Caco-2 (cell line): Measurements from ENCODE around the gene TBC1D8. TPM values are rescaled to one million over a fixed set of nuclear protein-coding genes. Genes with fewer than 3 reads are reported as not detected.

ENCODE experiments used
- BruUV-seq: library from RNA; stranded (reverse); fragments of 400-500 nt; replicated peaks from 2 replicates; lab custom pipeline; 2021; lab: Mats Ljungman, UMichigan
- CTCF ChIA-PET: fragments of 300-600 bp; sonication (Branson Sonifier 250); formaldehyde crosslinking; loops from one replicate; lab custom pipeline; 2022; ENCODE audit warnings: antibody characterized with exemption; lab: Charles Lee
- POLR2A ChIA-PET: fragments of 300-600 bp; sonication (Branson Sonifier 250); formaldehyde crosslinking; loops from one replicate; lab custom pipeline; 2022; ENCODE audit warnings: antibody characterized with exemption; lab: Charles Lee
- DNase-seq, 2 experiments: peaks; one replicate each; pipeline versions ENCODE4 v3.0.0 to v3.0.0-alpha.2; 2020 to 2022
- H3K27me3 ChIP-seq: replicated peaks from 2 replicates; pipeline ENCODE4 v1.6.0; 2011; ENCODE audit warnings: low read length; ENCODE audit not compliant: control insufficient read depth, insufficient read depth
- H3K36me3 ChIP-seq: 2 replicates; pipeline ENCODE4 v1.5.1; 2011; ENCODE audit warnings: low read length; ENCODE audit not compliant: control insufficient read depth, insufficient read depth
- H3K4me1 ChIP-seq: fragments of 250-450 bp; sonication (Bioruptor Pico); 2 replicates; pipeline ENCODE4 v1.5.1; 2020; ENCODE audit warnings: mild to moderate bottlenecking
- H3K4me3 ChIP-seq: 2 replicates; pipeline ENCODE4 v1.5.1; 2011; ENCODE audit warnings: low read depth, mild to moderate bottlenecking, control low read depth, low read length
- H3K9me3 ChIP-seq: fragments of 250-450 bp; sonication (Bioruptor Pico); 2 replicates; pipeline ENCODE4 v1.5.1; 2020; ENCODE audit warnings: mild to moderate bottlenecking, moderate library complexity
- H3K27ac Mint-ChIP-seq: one replicate; pipeline ENCODE4 v1.8.0; 2022; ENCODE audit warnings: mixed read lengths; ENCODE audit not compliant: unreplicated experiment
- H3K27me3 Mint-ChIP-seq: one replicate; pipeline ENCODE4 v1.8.0; 2022; ENCODE audit warnings: mixed read lengths; ENCODE audit not compliant: insufficient read depth, unreplicated experiment
- H3K36me3 Mint-ChIP-seq: one replicate; pipeline ENCODE4 v1.8.0; 2022; ENCODE audit warnings: mild to moderate bottlenecking, mixed read lengths; ENCODE audit not compliant: insufficient read depth, unreplicated experiment
- H3K4me1 Mint-ChIP-seq: one replicate; pipeline ENCODE4 v1.8.0; 2022; ENCODE audit warnings: low read depth, mixed read lengths; ENCODE audit not compliant: unreplicated experiment
- H3K4me3 Mint-ChIP-seq: one replicate; pipeline ENCODE4 v1.8.0; 2022; ENCODE audit warnings: mild to moderate bottlenecking, moderate library complexity, mixed read lengths; ENCODE audit not compliant: unreplicated experiment
- H3K9me3 Mint-ChIP-seq: one replicate; pipeline ENCODE4 v1.8.0; 2022; ENCODE audit warnings: mixed read lengths; ENCODE audit not compliant: unreplicated experiment
- CTCF ChIP-seq, 2 experiments: fragments of 200-600 bp in 1 of 2; IDR thresholded peaks; 1 replicate in 1 of 2; 2 replicates in 1 of 2; pipeline versions ENCODE4 v1.5.1 to v1.8.0; 2011 to 2022; ENCODE audit warnings: antibody characterized with exemption in 1 of 2, control low read depth in 1 of 2, inconsistent platforms in 1 of 2, low read depth in 1 of 2, low read length in 1 of 2, mild to moderate bottlenecking in 1 of 2, moderate library complexity in 1 of 2; ENCODE audit not compliant: insufficient read depth in 1 of 2, severe bottlenecking in 1 of 2, unreplicated experiment in 1 of 2
- intact Hi-C: fragments of 100-400 bp; cut with micrococcal nuclease; formaldehyde crosslinking; loops from one replicate; pipeline ENCODE4 v1.10.0; 2022; ENCODE audit not compliant: unreplicated experiment
- total RNA-seq: library from RNA; stranded (reverse); gene quantifications from 2 replicates; pipeline ENCODE4 v1.2.3, GENCODE V29; 2022

TBC1D8 gene
- total RNA-seq, 1 experiment from 2014 or later: 29.5 TPM

GRCh38 chr2:100997509-100998234 is 153.5 kb downstream of the TBC1D8 start:
- no peak for DNase-seq
- no peaks in the 10 kb centered on the region for H3K27me3 ChIP-seq
- H3K4me3 ChIP-seq: no peak overlapping the region
- H3K4me1 Mint-ChIP-seq: no peaks in the 10 kb centered on the region
- no peaks in the 10 kb centered on the region for H3K9me3 Mint-ChIP-seq
- no peaks in the 10 kb centered on the region for H3K4me1 ChIP-seq
- ChIA-PET CTCF (no interaction called here), POLR2A (no interaction called here)
- 0 out of 2 replicates have a peak, but pooled peaks cover 2% of the 10 kb centered on the region for H3K36me3 ChIP-seq
- no peaks in the 10 kb centered on the region for H3K27me3 Mint-ChIP-seq
- no peaks in the 10 kb centered on the region for H3K9me3 ChIP-seq
- H3K4me3 Mint-ChIP-seq: no peak overlapping the region
- H3K27ac Mint-ChIP-seq: no peak overlapping the region
- no TSS peak for BruUV-seq
- peaks cover 10% of the 10 kb centered on the region for H3K36me3 Mint-ChIP-seq
- intact Hi-C loops: no loop called here
- TF ChIP-seq CTCF (IDR thresholded peaks at IDR 0.05; ENCODE audit: insufficient read depth in 1 of 2, low read depth in 1 of 2, low read length in 1 of 2, severe bottlenecking in 1 of 2, unreplicated experiment in 1 of 2): no peak

GRCh38 chr2:100995309-100996075 is 155.7 kb downstream of the TBC1D8 start:
- Histone ChIP-seq H3K4me3 (no peak overlapping the region), H3K36me3 (no peaks in the 10 kb centered on the region), H3K9me3 (no peaks in the 10 kb centered on the region), H3K4me1 (no peaks in the 10 kb centered on the region), H3K27me3 (no peaks in the 10 kb centered on the region)
- ChIA-PET CTCF (no interaction called here), POLR2A (interaction anchor here (0.6 kb wide), 1 partner anchor 158 kb away, joined by 4 read pairs; no protein-coding TSS in a partner anchor)
- intact Hi-C loops: no loop called here
- Mint-ChIP-seq H3K4me3 (no peak overlapping the region), H3K36me3 (no peaks in the 10 kb centered on the region), H3K4me1 (no peaks in the 10 kb centered on the region), H3K27me3 (no peaks in the 10 kb centered on the region), H3K27ac (no peak overlapping the region), H3K9me3 (no peaks in the 10 kb centered on the region)
- no peak for TF ChIP-seq CTCF (IDR thresholded peaks at IDR 0.05; ENCODE audit: insufficient read depth in 1 of 2, low read depth in 1 of 2, low read length in 1 of 2, severe bottlenecking in 1 of 2, unreplicated experiment in 1 of 2)
- BruUV-seq: no TSS peak
- no peak for DNase-seq

GRCh38 chr2:100993294-100993693 is 157.9 kb downstream of the TBC1D8 start:
- DNase-seq: no peak
- H3K27ac Mint-ChIP-seq: no peak overlapping the region
- no peaks in the 10 kb centered on the region for H3K27me3 ChIP-seq
- no peaks in the 10 kb centered on the region for H3K27me3 Mint-ChIP-seq
- H3K9me3 Mint-ChIP-seq: no peaks in the 10 kb centered on the region
- TF ChIP-seq CTCF (IDR thresholded peaks at IDR 0.05; ENCODE audit: insufficient read depth in 1 of 2, low read depth in 1 of 2, low read length in 1 of 2, severe bottlenecking in 1 of 2, unreplicated experiment in 1 of 2): no peak
- H3K4me1 ChIP-seq: no peaks in the 10 kb centered on the region
- intact Hi-C loops: no loop called here
- H3K9me3 ChIP-seq: no peaks in the 10 kb centered on the region
- no peaks in the 10 kb centered on the region for H3K4me1 Mint-ChIP-seq
- no TSS peak for BruUV-seq
- no peak overlapping the region for H3K4me3 ChIP-seq
- H3K36me3 Mint-ChIP-seq: no peaks in the 10 kb centered on the region
- no peaks in the 10 kb centered on the region for H3K36me3 ChIP-seq
- POLR2A ChIA-PET: no interaction called here
- no peak overlapping the region for H3K4me3 Mint-ChIP-seq
- CTCF ChIA-PET: no interaction called here
